KMS-11 (cell line): Measurements from ENCODE around the gene CEBPA.

Experiments used
- H2AFZ ChIP-seq: fragments of 200-600 bp; sonication (generic); 2 replicates; pipeline ENCODE4 v1.6.1; 2016; ENCODE audit warnings: antibody characterized with exemption, mixed run types, low read depth
- H3K27ac ChIP-seq: fragments of 200-600 bp; sonication (generic); 2 replicates; pipeline ENCODE4 v1.6.1; 2016; ENCODE audit warnings: mild to moderate bottlenecking, mixed run types
- H3K27me3 ChIP-seq: fragments of 200-600 bp; sonication (generic); 2 replicates; pipeline ENCODE4 v1.6.1; 2017; ENCODE audit warnings: mild to moderate bottlenecking, low read depth, mixed run types, moderate library complexity; ENCODE audit not compliant: insufficient read depth
- H3K36me3 ChIP-seq: fragments of 200-600 bp; sonication (generic); 2 replicates; pipeline ENCODE4 v1.6.1; 2017; ENCODE audit warnings: mild to moderate bottlenecking, mixed run types; ENCODE audit not compliant: insufficient read depth
- H3K4me1 ChIP-seq: fragments of 200-600 bp; sonication (generic); 2 replicates; pipeline ENCODE4 v1.6.1; 2016; ENCODE audit warnings: mild to moderate bottlenecking, low read depth, mixed run types; ENCODE audit not compliant: poor library complexity, severe bottlenecking
- H3K4me2 ChIP-seq: fragments of 200-600 bp; sonication (generic); 2 replicates; pipeline ENCODE4 v1.7.0; 2016; ENCODE audit warnings: mild to moderate bottlenecking, mixed run types
- H3K4me3 ChIP-seq: fragments of 200-600 bp; sonication (generic); IDR thresholded peaks from 2 replicates; pipeline ENCODE4 v1.6.1; 2017; ENCODE audit warnings: low read depth, low read length, mixed read lengths; ENCODE audit not compliant: insufficient read depth
- H3K79me2 ChIP-seq: fragments of 200-600 bp; sonication (generic); 2 replicates; pipeline ENCODE4 v1.6.1; 2016; ENCODE audit warnings: low read depth, mixed run types; ENCODE audit not compliant: insufficient read depth
- H3K9ac ChIP-seq: fragments of 200-600 bp; sonication (generic); 2 replicates; pipeline ENCODE4 v1.6.1; 2016; ENCODE audit warnings: mild to moderate bottlenecking, mixed run types
- H4K20me1 ChIP-seq: fragments of 200-600 bp; sonication (generic); 2 replicates; pipeline ENCODE4 v1.6.1; 2016; ENCODE audit warnings: mild to moderate bottlenecking, mixed run types; ENCODE audit not compliant: insufficient read depth
- TF ChIP-seq, protein P1 (sequence below): fragments of 200-600 bp; sonication (generic); conservative IDR thresholded peaks from 2 replicates; pipeline ENCODE4 v1.6.1; 2017; ENCODE audit warnings: low read depth, mild to moderate bottlenecking, antibody characterized with exemption, low read length, moderate library complexity, mixed read lengths

Gene CEBPA

DNA sequence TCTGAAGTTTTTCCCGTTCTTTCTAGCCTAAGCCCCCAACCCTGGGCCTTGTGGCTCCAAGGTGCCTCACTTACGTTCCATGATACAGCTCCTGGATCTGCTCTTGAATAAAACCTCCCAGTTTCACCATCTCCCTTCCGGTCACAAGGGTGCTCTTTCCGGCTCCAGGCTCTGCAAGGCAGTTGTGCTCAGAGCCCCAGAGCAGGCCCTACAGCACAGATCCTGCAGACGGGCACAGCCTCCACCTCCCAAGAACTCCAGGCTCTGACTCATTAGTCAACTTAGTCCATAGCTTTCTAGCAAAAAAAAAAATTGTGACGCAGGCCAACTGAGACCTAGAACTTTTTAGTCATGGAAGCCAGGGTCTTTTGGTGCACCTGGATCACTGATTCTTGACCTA, 42.8 kb downstream of the CEBPA start:
- Histone ChIP-seq H3K27me3 (no peaks in the 10 kb centered on the region), H3K27ac (no peak overlapping the region)
- TF ChIP-seq, protein P1, sequence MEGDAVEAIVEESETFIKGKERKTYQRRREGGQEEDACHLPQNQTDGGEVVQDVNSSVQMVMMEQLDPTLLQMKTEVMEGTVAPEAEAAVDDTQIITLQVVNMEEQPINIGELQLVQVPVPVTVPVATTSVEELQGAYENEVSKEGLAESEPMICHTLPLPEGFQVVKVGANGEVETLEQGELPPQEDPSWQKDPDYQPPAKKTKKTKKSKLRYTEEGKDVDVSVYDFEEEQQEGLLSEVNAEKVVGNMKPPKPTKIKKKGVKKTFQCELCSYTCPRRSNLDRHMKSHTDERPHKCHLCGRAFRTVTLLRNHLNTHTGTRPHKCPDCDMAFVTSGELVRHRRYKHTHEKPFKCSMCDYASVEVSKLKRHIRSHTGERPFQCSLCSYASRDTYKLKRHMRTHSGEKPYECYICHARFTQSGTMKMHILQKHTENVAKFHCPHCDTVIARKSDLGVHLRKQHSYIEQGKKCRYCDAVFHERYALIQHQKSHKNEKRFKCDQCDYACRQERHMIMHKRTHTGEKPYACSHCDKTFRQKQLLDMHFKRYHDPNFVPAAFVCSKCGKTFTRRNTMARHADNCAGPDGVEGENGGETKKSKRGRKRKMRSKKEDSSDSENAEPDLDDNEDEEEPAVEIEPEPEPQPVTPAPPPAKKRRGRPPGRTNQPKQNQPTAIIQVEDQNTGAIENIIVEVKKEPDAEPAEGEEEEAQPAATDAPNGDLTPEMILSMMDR, result no peak

DNA sequence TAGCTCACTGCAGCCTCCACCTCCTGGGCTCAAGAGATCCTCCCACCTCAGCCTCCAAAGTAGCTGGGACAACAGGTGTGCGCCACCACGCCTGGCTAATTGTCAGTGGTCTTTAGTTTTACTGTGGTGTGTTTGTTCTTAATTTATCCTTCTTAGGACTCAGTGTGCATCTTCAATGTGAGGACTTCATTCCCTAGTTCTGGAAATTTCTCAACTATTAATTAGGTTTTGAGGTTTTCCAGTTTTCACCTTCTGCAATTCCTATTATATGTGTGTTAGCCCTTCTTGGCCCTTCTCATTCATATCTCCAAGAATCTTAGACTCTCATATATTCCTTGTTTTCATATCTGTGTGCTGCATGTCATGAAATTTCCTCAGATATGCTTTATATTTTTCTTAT, 44.5 kb downstream of the CEBPA start:
- H3K9ac ChIP-seq, result no peak overlapping the region
- H3K4me2 ChIP-seq, result no peak overlapping the region
- H2AFZ ChIP-seq, result no peak overlapping the region
- no peaks in the 10 kb centered on the region for H4K20me1 ChIP-seq
- no peaks in the 10 kb centered on the region for H3K36me3 ChIP-seq
- TF ChIP-seq, protein P1, result no peak
- no peak overlapping the region for H3K27ac ChIP-seq
- no peaks in the 10 kb centered on the region for H3K4me1 ChIP-seq
- H3K27me3 ChIP-seq, result no peaks in the 10 kb centered on the region
- H3K4me3 ChIP-seq, result no peak overlapping the region
- H3K79me2 ChIP-seq, result no peaks in the 10 kb centered on the region

More for the DNA sequence above, 42.8 kb downstream of the CEBPA start:
- Histone ChIP-seq H3K4me2 (no peak overlapping the region), H3K4me3 (no peak overlapping the region), H2AFZ (no peak overlapping the region), H3K36me3 (no peaks in the 10 kb centered on the region), H4K20me1 (no peaks in the 10 kb centered on the region), H3K79me2 (no peaks in the 10 kb centered on the region), H3K9ac (no peak overlapping the region), H3K4me1 (no peaks in the 10 kb centered on the region)

DNA sequence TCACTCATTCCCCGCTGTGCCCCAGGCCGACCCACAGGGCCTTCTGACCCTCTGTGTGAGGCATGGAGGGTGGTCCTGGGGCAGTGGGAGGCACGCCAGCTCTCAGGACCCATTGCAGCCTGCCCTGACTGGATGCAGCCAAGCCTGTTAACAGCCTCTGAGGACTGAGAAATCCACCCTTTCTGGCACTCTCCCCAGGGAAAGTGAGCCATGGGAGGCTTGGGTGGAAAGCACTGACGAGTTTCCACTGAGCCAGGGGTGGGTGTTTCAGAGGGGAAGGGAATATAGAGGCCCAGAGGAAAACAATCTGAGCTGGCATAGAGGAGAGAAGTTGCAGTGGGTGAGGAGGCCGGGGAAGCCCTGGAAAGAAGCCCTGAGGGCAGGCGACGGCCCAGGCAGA, 46.1 kb downstream of the CEBPA start:
- no peaks in the 10 kb centered on the region for H3K36me3 ChIP-seq
- H3K4me2 ChIP-seq, result no peak overlapping the region
- no peak overlapping the region for H3K9ac ChIP-seq
- no peaks in the 10 kb centered on the region for H3K79me2 ChIP-seq
- H3K4me3 ChIP-seq, result no peak overlapping the region
- TF ChIP-seq, protein P1, result no peak
- H4K20me1 ChIP-seq, result no peaks in the 10 kb centered on the region
- no peaks in the 10 kb centered on the region for H3K4me1 ChIP-seq
- no peaks in the 10 kb centered on the region for H3K27me3 ChIP-seq
- no peak overlapping the region for H2AFZ ChIP-seq
- H3K27ac ChIP-seq, result no peak overlapping the region

DNA sequence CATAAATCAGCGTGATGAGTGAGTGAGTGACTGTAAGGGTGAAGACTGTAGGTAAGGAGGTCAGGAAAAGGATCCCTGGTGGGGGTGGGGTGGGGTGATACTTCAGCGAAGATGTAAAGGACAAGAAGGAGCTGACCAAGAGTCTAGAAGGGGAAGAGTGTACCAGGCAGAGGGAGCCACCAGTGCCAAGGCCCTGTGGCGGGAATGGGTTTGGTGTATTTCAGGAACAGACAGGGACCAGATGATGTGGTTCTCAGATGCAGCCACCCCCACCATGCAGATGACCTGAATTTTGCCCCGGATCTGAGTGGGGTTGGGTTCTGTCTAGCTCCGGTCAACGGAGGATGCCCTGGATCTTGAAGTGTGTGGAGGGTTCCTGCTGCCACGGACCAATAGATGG, 46.6 kb downstream of the CEBPA start:
- H3K4me3 ChIP-seq, result no peak overlapping the region
- H4K20me1 ChIP-seq, result no peaks in the 10 kb centered on the region
- H3K4me1 ChIP-seq, result no peaks in the 10 kb centered on the region
- H2AFZ ChIP-seq, result no peak overlapping the region
- TF ChIP-seq, protein P1, result no peak
- H3K36me3 ChIP-seq, result no peaks in the 10 kb centered on the region
- H3K4me2 ChIP-seq, result no peak overlapping the region
- no peak overlapping the region for H3K27ac ChIP-seq
- H3K27me3 ChIP-seq, result no peaks in the 10 kb centered on the region
- no peak overlapping the region for H3K9ac ChIP-seq
- H3K79me2 ChIP-seq, result no peaks in the 10 kb centered on the region
